CD4-positive, CD25-positive, alpha-beta regulatory T cell (primary cell): ENCODE data around the gene PSMD14. TPM values are rescaled to one million over a fixed set of nuclear protein-coding genes. Genes with fewer than 3 reads are reported as not detected.

Source experiments
- ATAC-seq, 2 donors: fragments of 150-1000 bp; cut with Tn5 transposase; one replicate each; pipeline ENCODE4 v1.10.0; 2021; ENCODE audit warnings: low read depth in 2 of 2, moderate number of reproducible peaks in 2 of 2, moderate library complexity in 1 of 2
- DNase-seq, 3 donors: peaks; one replicate each; pipeline versions ENCODE4 v3.0.0 to v3.0.0-alpha.2; 2012 to 2022; ENCODE audit warnings: mixed read lengths in 1 of 3
- H3K27ac ChIP-seq: one replicate; pipeline ENCODE4 v1.7.0; 2013; ENCODE audit warnings: mild to moderate bottlenecking, low read length; ENCODE audit not compliant: insufficient read depth, poor library complexity, severe bottlenecking
- H3K27me3 ChIP-seq: one replicate; pipeline ENCODE4 v1.7.0; 2013; ENCODE audit warnings: low read length; ENCODE audit not compliant: control insufficient read depth, insufficient read depth
- H3K36me3 ChIP-seq: one replicate; pipeline ENCODE4 v1.7.0; 2013; ENCODE audit warnings: mild to moderate bottlenecking, low read length, moderate library complexity; ENCODE audit not compliant: control insufficient read depth, insufficient read depth
- H3K4me1 ChIP-seq: 2 replicates; pipeline ENCODE4 v1.7.0; 2013; ENCODE audit warnings: mild to moderate bottlenecking, low read length; ENCODE audit not compliant: insufficient read depth, control insufficient read depth, poor library complexity, severe bottlenecking
- H3K4me3 ChIP-seq: one replicate; pipeline ENCODE4 v1.7.0; 2013; ENCODE audit warnings: low read depth, mild to moderate bottlenecking, low read length, moderate library complexity
- H3K9me3 ChIP-seq, 2 experiments: 1 replicate in 1 of 2; 2 replicates in 1 of 2; pipeline ENCODE4 v1.7.0; 2013; ENCODE audit warnings: low read length in 2 of 2, mild to moderate bottlenecking in 1 of 2, moderate library complexity in 1 of 2; ENCODE audit not compliant: control insufficient read depth in 2 of 2
- H3K27ac Mint-ChIP-seq, 3 donors: one replicate each; pipeline ENCODE4 v1.8.0; 2020 to 2022; ENCODE audit warnings: mild to moderate bottlenecking in 3 of 3, mixed read lengths in 3 of 3, moderate library complexity in 2 of 3
- H3K27me3 Mint-ChIP-seq: one replicate; pipeline ENCODE4 v1.8.0; 2022; ENCODE audit warnings: mild to moderate bottlenecking, mixed read lengths
- H3K36me3 Mint-ChIP-seq: one replicate; pipeline ENCODE4 v1.8.0; 2020; ENCODE audit warnings: mixed read lengths
- H3K4me1 Mint-ChIP-seq, 4 donors: one replicate each; pipeline ENCODE4 v1.8.0; 2020 to 2022; ENCODE audit warnings: mixed read lengths in 4 of 4, mild to moderate bottlenecking in 1 of 4
- H3K4me3 Mint-ChIP-seq, 4 donors: one replicate each; pipeline ENCODE4 v1.8.0; 2020 to 2022; ENCODE audit warnings: mild to moderate bottlenecking in 4 of 4, mixed read lengths in 4 of 4, moderate library complexity in 3 of 4
- H3K9me3 Mint-ChIP-seq, 7 donors: one replicate each; pipeline ENCODE4 v1.8.0; 2020 to 2022; ENCODE audit warnings: mixed read lengths in 7 of 7, mild to moderate bottlenecking in 3 of 7, moderate library complexity in 2 of 7
- polyA plus RNA-seq, 4 donors: library from polyadenylated mRNA; unstranded; fragments of 300-500 nt; fragmentation: Illumina TruSeq; gene quantifications; one replicate each; pipeline ENCODE4 v1.2.3, GENCODE V29; 2021
- total RNA-seq: library from RNA; stranded (reverse); gene quantifications from one replicate; pipeline ENCODE4 v1.2.3, GENCODE V29; 2022

Gene PSMD14
- total and polyA plus RNA-seq, 5 donors from 2014 or later, result 38.6 to 82.9 (median 64.9) TPM

DNA sequence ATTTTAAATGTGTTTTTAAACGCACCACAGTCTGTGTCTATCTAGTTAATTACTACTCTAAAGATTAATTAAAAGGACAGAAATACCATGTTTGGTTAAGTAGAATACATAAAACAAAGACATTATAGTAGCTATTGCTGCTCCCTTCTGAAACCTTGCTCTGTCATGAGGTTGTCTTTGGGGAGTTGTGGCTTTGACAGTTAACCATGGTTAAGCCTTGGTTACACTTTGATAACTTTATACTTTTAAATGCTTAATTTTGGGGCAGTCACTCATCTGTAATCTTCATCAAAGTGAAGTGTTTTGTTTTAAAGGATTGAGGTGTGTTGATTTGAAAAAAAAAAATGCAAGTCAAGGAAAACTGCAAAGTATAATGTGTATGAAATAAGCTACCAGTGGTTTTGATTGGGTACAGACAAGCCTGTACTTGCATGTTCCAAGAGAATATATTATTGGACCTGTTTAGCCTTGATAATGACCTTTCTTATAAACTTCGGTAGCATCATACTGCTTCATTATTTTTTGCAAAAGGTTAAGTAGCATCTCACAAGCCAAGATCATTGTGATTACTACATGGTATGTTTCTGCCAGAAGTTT, 78.1 kb downstream of the PSMD14 start:
- Mint-ChIP-seq H3K4me1 (peaks cover 10 to 25% (median 17%) of the 10 kb centered on the region in 4 donors), H3K4me3 (no peak overlapping the region), H3K36me3 (peaks cover 11% of the 10 kb centered on the region), H3K9me3 (no peaks in the 10 kb centered on the region), H3K27ac (no peak overlapping the region), H3K27me3 (no peaks in the 10 kb centered on the region)
- peaks cover 2% of the 10 kb centered on the region for H3K36me3 ChIP-seq
- H3K4me3 ChIP-seq, result no peak overlapping the region
- H3K27ac ChIP-seq, result no peak overlapping the region
- no peak for DNase-seq
- H3K9me3 ChIP-seq, result no peaks in the 10 kb centered on the region
- H3K4me1 ChIP-seq, result peaks cover 6% of the 10 kb centered on the region
- no peak for ATAC-seq
- H3K27me3 ChIP-seq, result no peaks in the 10 kb centered on the region

DNA sequence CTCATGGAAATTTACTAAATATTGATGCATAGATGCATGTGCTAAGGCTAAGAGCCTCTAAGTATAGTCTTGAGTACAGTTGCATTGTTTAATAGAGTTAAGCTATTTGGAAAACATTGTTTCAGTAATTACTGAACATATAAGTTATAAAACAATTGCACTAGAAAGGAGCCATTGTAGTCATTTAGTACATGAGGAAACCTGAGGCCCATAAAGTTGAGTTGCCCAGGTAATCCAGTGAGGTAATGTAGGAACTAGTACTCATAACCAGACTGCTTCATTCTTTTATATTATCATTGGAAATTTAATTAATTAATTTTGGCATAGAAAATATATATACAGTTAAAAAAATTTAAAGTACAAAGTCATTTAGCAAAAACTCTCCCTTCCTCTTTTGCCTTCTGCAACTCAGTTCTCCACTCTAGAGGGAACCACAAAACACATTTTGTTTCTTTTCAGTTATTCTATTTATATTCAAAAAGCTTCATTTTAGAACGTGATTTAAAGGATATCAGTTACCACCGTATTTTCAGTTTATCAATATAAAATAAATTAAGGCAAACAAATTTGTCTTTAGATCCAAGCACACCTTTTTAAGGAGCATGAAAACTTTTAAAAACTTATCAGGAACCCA, 80.0 kb downstream of the PSMD14 start:
- H3K27ac Mint-ChIP-seq, result no peak overlapping the region
- H3K27ac ChIP-seq, result no peak overlapping the region
- H3K4me3 Mint-ChIP-seq, result no peak overlapping the region
- no peaks in the 10 kb centered on the region for H3K27me3 Mint-ChIP-seq
- DNase-seq (no peak), ATAC-seq (no peak)
- H3K9me3 ChIP-seq, result no peaks in the 10 kb centered on the region
- no peaks in the 10 kb centered on the region for H3K27me3 ChIP-seq
- H3K4me3 ChIP-seq, result no peak overlapping the region
- H3K4me1 ChIP-seq, result peaks cover 6% of the 10 kb centered on the region
- H3K9me3 Mint-ChIP-seq, result no peaks in the 10 kb centered on the region
- H3K36me3 ChIP-seq, result peaks cover 7% of the 10 kb centered on the region
- peaks cover 12 to 38% (median 18%) of the 10 kb centered on the region in 4 donors for H3K4me1 Mint-ChIP-seq
- H3K36me3 Mint-ChIP-seq, result peaks cover 25% of the 10 kb centered on the region

DNA sequence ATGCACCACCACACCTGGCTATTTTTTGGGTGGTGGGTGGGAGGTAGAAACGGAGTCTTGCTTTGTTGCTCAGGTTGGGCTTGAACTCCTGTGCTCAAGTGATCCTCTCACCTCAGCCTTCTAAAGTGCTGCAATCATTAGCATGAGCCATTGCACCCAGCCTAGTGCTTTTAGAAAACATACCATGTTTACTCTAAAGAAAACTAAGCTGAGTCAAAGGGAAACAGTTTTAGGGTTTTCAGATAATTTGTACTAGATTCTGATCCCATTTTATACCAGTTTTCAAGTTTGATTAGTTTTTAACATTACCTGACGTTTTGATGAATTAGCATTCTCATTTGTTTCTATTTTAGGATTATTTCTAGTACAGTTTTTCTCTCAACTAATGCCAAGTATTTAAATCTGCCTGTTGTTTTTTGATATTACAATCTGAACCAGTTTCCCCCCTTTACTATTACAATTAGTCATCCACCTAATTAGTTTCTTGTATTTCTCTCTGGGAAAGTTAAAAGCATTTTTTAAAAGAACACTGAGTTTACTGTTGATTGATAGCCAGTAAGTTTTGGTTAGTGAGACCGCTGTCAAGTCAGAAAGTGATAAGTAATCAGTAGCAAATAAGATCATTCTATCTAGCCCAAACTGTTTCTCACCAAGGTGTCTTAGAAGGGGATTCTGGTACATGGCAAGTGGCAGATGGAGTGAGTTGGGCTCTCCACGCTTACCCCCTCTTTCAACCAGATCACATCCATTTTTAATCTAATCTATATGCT, 83.7 kb downstream of the PSMD14 start:
- Mint-ChIP-seq H3K4me3 (no peak overlapping the region), H3K27ac (peak overlapping the region in 1 of 3 donors; percentile 4), H3K36me3 (peaks cover 43% of the 10 kb centered on the region), H3K4me1 (peaks cover 0 to 26% (median 5%) of the 10 kb centered on the region in 4 donors), H3K9me3 (peaks cover 0 to 2% (median 0%) of the 10 kb centered on the region in 7 donors), H3K27me3 (no peaks in the 10 kb centered on the region)
- ATAC-seq, result no peak
- Histone ChIP-seq H3K27ac (no peak overlapping the region), H3K27me3 (no peaks in the 10 kb centered on the region), H3K4me1 (no peaks in the 10 kb centered on the region), H3K36me3 (peaks cover 24% of the 10 kb centered on the region), H3K9me3 (no peaks in the 10 kb centered on the region), H3K4me3 (no peak overlapping the region)
- peak in 1 of 3 donors; percentile 12 for DNase-seq

DNA sequence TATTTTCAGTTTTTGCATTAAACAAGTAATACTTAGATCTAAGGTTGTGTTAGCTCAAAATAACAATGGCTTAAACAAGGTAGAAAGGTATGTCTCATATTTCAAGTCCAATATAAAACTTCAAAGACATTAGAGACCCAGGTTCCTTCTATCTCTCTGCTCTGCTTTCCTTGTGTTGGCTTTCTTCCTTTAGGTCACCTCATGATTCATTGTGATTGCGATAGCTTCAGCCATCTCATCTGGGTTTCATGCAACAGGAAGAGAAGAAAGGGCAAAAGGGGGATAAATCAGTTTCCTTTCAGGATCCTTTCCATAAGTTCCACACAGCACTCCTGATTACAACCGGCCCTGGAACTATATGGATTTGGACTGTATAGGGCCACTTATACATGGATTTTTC, 91.9 kb downstream of the PSMD14 start:
- Mint-ChIP-seq H3K27ac (no peak overlapping the region), H3K4me1 (peaks cover 0 to 5% (median 0%) of the 10 kb centered on the region in 4 donors), H3K4me3 (no peak overlapping the region), H3K36me3 (peaks cover 41% of the 10 kb centered on the region), H3K9me3 (peaks cover 0 to 2% (median 0%) of the 10 kb centered on the region in 7 donors), H3K27me3 (no peaks in the 10 kb centered on the region)
- DNase-seq, result no peak
- Histone ChIP-seq H3K4me3 (no peak overlapping the region), H3K4me1 (no peaks in the 10 kb centered on the region), H3K27me3 (no peaks in the 10 kb centered on the region), H3K27ac (no peak overlapping the region), H3K36me3 (peaks cover 34% of the 10 kb centered on the region), H3K9me3 (no peaks in the 10 kb centered on the region)
- ATAC-seq, result no peak

DNA sequence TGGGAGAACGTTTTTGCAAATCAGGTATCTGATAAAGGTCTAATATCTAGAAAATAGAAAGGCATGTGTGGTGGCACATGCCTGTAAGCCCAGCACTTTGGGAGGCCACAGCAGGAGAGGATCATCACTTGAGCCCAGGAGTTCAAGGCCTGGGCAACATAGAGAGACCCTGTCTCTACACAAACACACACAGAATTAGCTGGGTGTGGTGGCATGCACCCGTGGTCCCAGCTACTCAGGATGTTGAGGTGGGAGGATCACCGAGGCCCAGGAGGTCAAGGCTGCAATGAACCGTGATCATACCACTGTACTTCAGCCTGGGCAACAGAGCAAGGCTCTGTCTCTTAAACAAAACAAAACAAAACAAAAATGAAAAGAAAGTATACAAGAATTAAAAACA, 94.1 kb downstream of the PSMD14 start:
- no peaks in the 10 kb centered on the region for H3K9me3 ChIP-seq
- no peaks in the 10 kb centered on the region for H3K4me1 ChIP-seq
- Mint-ChIP-seq H3K9me3 (no peaks in the 10 kb centered on the region), H3K27ac (no peak overlapping the region), H3K36me3 (peaks cover 24% of the 10 kb centered on the region), H3K27me3 (no peaks in the 10 kb centered on the region), H3K4me3 (no peak overlapping the region), H3K4me1 (peaks cover 0 to 1% (median 0%) of the 10 kb centered on the region in 4 donors)
- H3K27ac ChIP-seq, result no peak overlapping the region
- H3K4me3 ChIP-seq, result no peak overlapping the region
- ATAC-seq, result no peak
- no peak for DNase-seq
- H3K36me3 ChIP-seq, result peaks cover 14% of the 10 kb centered on the region
- no peaks in the 10 kb centered on the region for H3K27me3 ChIP-seq

DNA sequence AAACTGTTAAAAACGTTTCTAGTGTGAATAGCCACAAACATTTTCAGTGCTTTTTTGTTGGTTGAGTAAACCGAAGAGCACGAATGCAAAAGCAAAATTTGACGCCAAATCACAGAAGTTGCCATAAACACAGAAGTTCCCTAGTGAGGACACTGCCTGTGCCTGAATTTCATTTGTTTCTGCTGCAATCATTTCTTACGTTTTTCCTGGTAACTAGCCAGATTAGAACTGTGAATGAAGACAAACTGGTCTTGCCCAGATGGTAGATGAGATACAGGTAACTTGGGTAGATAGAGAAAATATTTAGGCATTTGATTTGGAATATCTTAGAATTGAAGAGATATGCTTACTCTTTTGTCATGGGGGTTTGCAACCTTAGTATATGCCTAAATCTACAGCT, 98.1 kb downstream of the PSMD14 start:
- Histone ChIP-seq H3K27ac (no peak overlapping the region), H3K36me3 (peaks cover 13% of the 10 kb centered on the region), H3K9me3 (no peaks in the 10 kb centered on the region), H3K4me1 (no peaks in the 10 kb centered on the region), H3K27me3 (no peaks in the 10 kb centered on the region), H3K4me3 (no peak overlapping the region)
- no peak overlapping the region for H3K27ac Mint-ChIP-seq
- no peak overlapping the region for H3K4me3 Mint-ChIP-seq
- ATAC-seq (no peak), DNase-seq (no peak)
- no peaks in the 10 kb centered on the region for H3K27me3 Mint-ChIP-seq
- peaks cover 21% of the 10 kb centered on the region for H3K36me3 Mint-ChIP-seq
- no peaks in the 10 kb centered on the region for H3K4me1 Mint-ChIP-seq
- no peaks in the 10 kb centered on the region for H3K9me3 Mint-ChIP-seq

DNA sequence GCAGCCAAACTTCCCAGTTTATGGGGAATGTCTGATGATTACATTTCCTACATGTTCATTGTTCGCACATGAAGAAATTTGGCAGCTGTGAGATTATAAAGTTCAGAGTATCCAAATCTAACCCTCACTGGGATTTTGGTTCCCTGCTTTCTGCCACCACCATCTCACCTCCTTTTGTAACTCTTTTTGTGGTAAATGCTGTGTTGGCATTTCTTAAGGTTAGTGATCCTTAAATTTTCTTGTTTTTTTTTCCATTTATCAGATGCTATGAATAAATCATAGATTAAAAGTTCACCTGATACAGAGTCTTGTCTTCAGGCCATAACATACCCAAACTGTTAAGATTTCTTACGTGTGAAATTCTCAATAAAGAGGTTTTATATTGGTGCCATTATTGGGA, 99.4 kb downstream of the PSMD14 start:
- Histone ChIP-seq H3K4me3 (no peak overlapping the region), H3K36me3 (peaks cover 4% of the 10 kb centered on the region), H3K27ac (no peak overlapping the region), H3K27me3 (no peaks in the 10 kb centered on the region), H3K4me1 (no peaks in the 10 kb centered on the region), H3K9me3 (no peaks in the 10 kb centered on the region)
- Mint-ChIP-seq H3K36me3 (peaks cover 14% of the 10 kb centered on the region), H3K9me3 (no peaks in the 10 kb centered on the region), H3K27me3 (no peaks in the 10 kb centered on the region), H3K27ac (no peak overlapping the region), H3K4me3 (no peak overlapping the region), H3K4me1 (no peaks in the 10 kb centered on the region)
- no peak for DNase-seq
- ATAC-seq, result no peak
